Measurements from ENCODE around the gene BAD. TPM values are rescaled to one million over a fixed set of nuclear protein-coding genes. Genes with fewer than 3 reads are reported as not detected.

The BAD gene
- total and polyA plus RNA-seq, 12 donors, result 9.5 to 219 (median 101) TPM

DNA sequence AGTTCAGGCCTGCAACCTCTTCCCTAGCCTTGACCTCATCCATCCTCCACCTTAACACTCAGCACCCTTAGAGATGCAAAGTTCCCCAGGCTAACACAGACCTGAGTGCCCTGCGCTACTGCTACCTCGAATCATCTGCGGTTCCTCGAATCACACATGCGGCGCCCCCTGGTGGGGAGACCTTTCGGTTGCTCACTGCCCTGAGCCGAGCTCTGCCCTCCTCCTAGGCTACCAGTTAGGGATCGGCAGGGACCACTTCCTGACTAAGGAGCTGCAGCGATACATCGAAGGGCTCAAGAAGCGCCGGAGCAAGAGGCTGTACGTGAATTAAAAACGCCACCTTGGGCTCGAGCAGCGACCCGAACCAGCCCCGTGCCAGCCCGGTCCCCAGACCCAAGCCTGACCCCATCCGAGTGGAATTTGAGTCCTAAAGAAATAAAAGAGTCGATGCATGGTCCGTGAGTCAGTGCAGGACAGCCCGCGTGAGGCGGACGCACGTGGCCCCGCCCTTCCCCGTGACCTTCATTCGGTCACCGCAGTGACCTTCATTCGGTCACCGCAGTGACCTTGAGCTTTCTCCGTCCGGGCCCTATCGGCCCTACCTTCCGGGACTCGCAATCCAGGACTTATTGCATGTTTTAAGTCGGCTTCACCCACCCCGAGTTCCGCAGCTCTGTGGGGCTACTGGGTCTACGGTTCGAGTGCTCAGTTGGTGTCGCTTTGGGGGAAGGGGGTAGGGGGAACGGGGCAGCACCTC lies 20.0 kb upstream of the BAD start:
- peaks cover 8% of the 10 kb centered on the region for H3K27me3 ChIP-seq
- peak; percentile 89 to 97 (median 95) for DNase-seq
- WGBS, 4 donors, result 0 to 1% (median 1%) methylated on average over 18 to 46 of the region's 46 CpGs
- peak overlapping the region; percentile 88 to 95 (median 90) for H3K27ac ChIP-seq
- intact Hi-C loops (cut with DNase I), result no loop called here
- H3K9me3 ChIP-seq (replicated peaks in 1 of 3), result no peaks in the 10 kb centered on the region
- TF ChIP-seq POLR2A (IDR thresholded peaks at IDR 0.05), result peak in 1 of 2 donors; percentile 57
- peak; percentile 79 to 94 (median 88) for TF ChIP-seq CTCF (IDR thresholded peaks at IDR 0.05)
- no peaks in the 10 kb centered on the region for H3K36me3 ChIP-seq (replicated peaks in 1 of 2)
- peak overlapping the region in 3 of 4 donors; percentile 41 to 91 (median 48) for H3K4me3 ChIP-seq
- H3K4me1 ChIP-seq (replicated peaks in 1 of 2), result peaks cover 23 to 40% of the 10 kb centered on the region in 2 donors

GRCh38 chr11:64304032-64304315 lies 19.5 kb upstream of the BAD start:
- Histone ChIP-seq H3K27ac (peak overlapping the region in 4 of 5 donors; percentile 88 to 95 (median 91)), H3K4me3 (peak overlapping the region in 1 of 4 donors; percentile 41), H3K4me1 (replicated peaks in 1 of 2) (peaks cover 28 to 45% of the 10 kb centered on the region in 2 donors), H3K9me3 (replicated peaks in 1 of 3) (no peaks in the 10 kb centered on the region), H3K27me3 (peaks cover 13% of the 10 kb centered on the region), H3K36me3 (replicated peaks in 1 of 2) (no peaks in the 10 kb centered on the region)
- intact Hi-C loops (cut with DNase I), result no loop called here
- peak in 1 of 7 donors; percentile 57 for DNase-seq
- WGBS, 4 donors, result 39 to 65% (median 56%) methylated on average over 4 to 5 of the region's 5 CpGs
- TF ChIP-seq CTCF (IDR thresholded peaks at IDR 0.05) (no peak), POLR2A (IDR thresholded peaks at IDR 0.05) (no peak)

DNA sequence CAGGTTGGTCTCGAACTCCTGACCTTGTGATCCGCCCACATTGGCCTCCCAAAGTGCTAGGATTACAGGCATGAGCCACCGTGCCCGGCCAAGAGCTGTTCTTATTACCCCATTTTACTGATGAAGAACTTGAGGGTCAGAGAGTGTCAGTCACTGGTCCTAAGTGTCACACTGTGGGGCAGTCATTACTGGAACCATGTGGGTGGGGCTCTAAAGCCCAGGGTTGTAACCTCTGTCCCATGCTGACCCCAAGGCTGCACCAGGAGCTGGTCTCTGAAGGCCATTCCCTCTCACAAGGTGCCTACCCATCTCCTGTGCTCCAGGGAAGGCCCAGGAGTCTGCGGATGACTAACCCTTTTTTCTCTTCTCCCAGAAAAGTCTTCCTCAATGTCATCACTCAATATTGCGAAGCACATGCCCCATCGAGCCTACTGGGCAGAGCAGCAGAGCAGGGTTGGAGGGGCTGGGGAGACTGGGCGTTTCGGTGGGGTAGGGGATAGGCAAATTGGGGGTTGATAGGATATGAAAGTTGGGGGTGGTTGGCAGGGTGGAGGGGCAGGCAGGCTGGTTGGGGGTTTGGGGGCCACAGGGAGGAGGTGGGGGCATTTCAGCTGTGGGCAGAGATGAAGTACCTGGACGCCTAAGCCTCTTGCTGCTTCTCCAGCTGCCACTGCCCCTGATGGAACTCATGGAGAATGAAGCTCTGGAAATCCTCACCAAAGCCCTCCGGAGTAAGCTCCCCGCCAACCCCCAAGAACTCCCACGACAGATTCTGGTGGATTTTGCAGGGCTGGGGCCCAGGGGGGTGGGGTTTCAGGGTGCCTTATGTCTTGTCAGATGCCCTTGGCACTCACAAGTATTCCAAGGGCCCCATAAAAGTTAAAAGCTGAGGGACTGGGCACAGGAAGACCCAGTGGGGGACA lies 18.9 kb upstream of the BAD start:
- peak overlapping the region in 3 of 5 donors; percentile 90 to 95 (median 92) for H3K27ac ChIP-seq
- no peaks in the 10 kb centered on the region for H3K9me3 ChIP-seq (replicated peaks in 1 of 3)
- DNase-seq, result peak in 1 of 7 donors; percentile 56
- no peak for TF ChIP-seq POLR2A (IDR thresholded peaks at IDR 0.05)
- no peak for TF ChIP-seq CTCF (IDR thresholded peaks at IDR 0.05)
- H3K4me3 ChIP-seq, result no peak overlapping the region
- intact Hi-C loops (cut with DNase I), result no loop called here
- H3K4me1 ChIP-seq (replicated peaks in 1 of 2), result peaks cover 28 to 47% of the 10 kb centered on the region in 2 donors
- H3K36me3 ChIP-seq (replicated peaks in 1 of 2), result no peaks in the 10 kb centered on the region
- 65 to 76% (median 73%) methylated on average over 10 to 13 of the region's 13 CpGs for WGBS, 4 donors
- peaks cover 18% of the 10 kb centered on the region for H3K27me3 ChIP-seq
